Liver (tissue), 9 donors: ENCODE results near the gene RALGPS1. TPM values are rescaled to one million over a fixed set of nuclear protein-coding genes. Genes with fewer than 3 reads are reported as not detected.

Experiments
- DNase-seq: peaks from one replicate; pipeline ENCODE4 v3.0.0-alpha.2; 2017; ENCODE audit warnings: low spot score
- H3K27ac ChIP-seq, 2 donors: one replicate each; pipeline ENCODE4 v1.7.0; 2013; ENCODE audit warnings: inconsistent platforms in 2 of 2, low read length in 2 of 2, control low read depth in 1 of 2, low read depth in 1 of 2, mild to moderate bottlenecking in 1 of 2
- H3K27me3 ChIP-seq, 4 donors: one replicate each; pipeline versions ENCODE4 v1.6.1 to v1.7.0; 2013; ENCODE audit warnings: low read length in 3 of 4, inconsistent platforms in 1 of 4, mild to moderate bottlenecking in 1 of 4, moderate library complexity in 1 of 4; ENCODE audit not compliant: control insufficient read depth in 4 of 4, insufficient read depth in 4 of 4
- H3K36me3 ChIP-seq, 4 donors: one replicate each; pipeline versions ENCODE4 v1.6.1 to v1.7.0; 2013; ENCODE audit warnings: low read length in 3 of 4, mild to moderate bottlenecking in 3 of 4, low read depth in 1 of 4, moderate library complexity in 1 of 4; ENCODE audit not compliant: control insufficient read depth in 4 of 4, insufficient read depth in 3 of 4
- H3K4me1 ChIP-seq, 4 donors: one replicate each; pipeline versions ENCODE4 v1.6.1 to v1.7.0; 2013; ENCODE audit warnings: low read length in 3 of 4, mild to moderate bottlenecking in 3 of 4, moderate library complexity in 1 of 4; ENCODE audit not compliant: control insufficient read depth in 4 of 4, insufficient read depth in 4 of 4
- H3K4me3 ChIP-seq, 3 donors: one replicate each; pipeline versions ENCODE4 v1.6.1 to v1.7.0; 2013; ENCODE audit warnings: low read length in 3 of 3, control low read depth in 1 of 3, low read depth in 1 of 3, mild to moderate bottlenecking in 1 of 3
- H3K9ac ChIP-seq, 2 donors: one replicate each; pipeline ENCODE4 v1.7.0; 2013; ENCODE audit warnings: low read length in 2 of 2, mild to moderate bottlenecking in 2 of 2, moderate library complexity in 2 of 2, control low read depth in 1 of 2, low read depth in 1 of 2
- H3K9me3 ChIP-seq, 4 donors: one replicate each; pipeline versions ENCODE4 v1.6.1 to v1.7.0; 2013; ENCODE audit warnings: low read length in 3 of 4; ENCODE audit not compliant: control insufficient read depth in 4 of 4
- EGR1 ChIP-seq, 2 donors: IDR thresholded peaks; 2 replicates each; pipeline ENCODE4 v1.6.1; 2016 to 2018; ENCODE audit warnings: antibody characterized with exemption in 2 of 2, low read depth in 2 of 2
- FOXA1 ChIP-seq: IDR thresholded peaks from 2 replicates; pipeline ENCODE4 v1.6.1; 2016; ENCODE audit warnings: antibody characterized with exemption
- FOXA2 ChIP-seq: IDR thresholded peaks from 2 replicates; pipeline ENCODE4 v1.6.1; 2016; ENCODE audit warnings: antibody characterized with exemption
- GABPA ChIP-seq, 2 donors: IDR thresholded peaks in 1 of 2; conservative IDR thresholded peaks in 1 of 2; 2 replicates each; pipeline ENCODE4 v1.6.1; 2016; ENCODE audit warnings: antibody characterized with exemption in 2 of 2, mild to moderate bottlenecking in 1 of 2, moderate library complexity in 1 of 2
- HNF4A ChIP-seq, 2 donors: conservative IDR thresholded peaks; 2 replicates each; pipeline ENCODE4 v1.6.1; 2016; ENCODE audit warnings: antibody characterized with exemption in 2 of 2, mild to moderate bottlenecking in 2 of 2
- HNF4G ChIP-seq: IDR thresholded peaks from 2 replicates; pipeline ENCODE4 v1.6.1; 2016; ENCODE audit warnings: antibody characterized with exemption
- JUND ChIP-seq, 2 donors: IDR thresholded peaks; 2 replicates each; pipeline ENCODE4 v1.6.1; 2016; ENCODE audit warnings: antibody characterized with exemption in 2 of 2
- NR2F2 ChIP-seq: IDR thresholded peaks from 2 replicates; pipeline ENCODE4 v1.6.1; 2016; ENCODE audit warnings: antibody characterized with exemption
- RXRA ChIP-seq, 2 donors: IDR thresholded peaks; 2 replicates each; pipeline ENCODE4 v1.6.1; 2017 to 2018; ENCODE audit warnings: antibody characterized with exemption in 2 of 2, mild to moderate bottlenecking in 1 of 2
- SP1 ChIP-seq: IDR thresholded peaks from 2 replicates; pipeline ENCODE4 v1.6.1; 2018; ENCODE audit warnings: antibody characterized with exemption, mild to moderate bottlenecking
- YY1 ChIP-seq: IDR thresholded peaks from 2 replicates; pipeline ENCODE4 v1.6.1; 2016; ENCODE audit warnings: antibody characterized with exemption, mild to moderate bottlenecking
- WGBS: extraction: QIAGEN DNeasy Blood & Tissue Kit; methylation state at CpG from one replicate; pipeline ENCODE4 v1.1.7; 2013; 5-methylcytosine and 5-hydroxymethylcytosine counted together
- polyA plus RNA-seq, 2 donors: library from polyadenylated mRNA; stranded (reverse) in 1 of 2; unstranded in 1 of 2; fragments of 200-250 nt in 1 of 2; fragments of >200 nt in 1 of 2; fragmentation: Nextera tagmentation in 1 of 2; extraction: Ambion mirVana in 1 of 2; gene quantifications; one replicate each; pipeline versions ENCODE4 v1.2.1 to v1.2.3, GENCODE V29; 2013 to 2015
- total RNA-seq, 2 donors: library from RNA; depleted of rRNA; stranded (reverse); fragments of >200 nt; gene quantifications; one replicate each; pipeline ENCODE4 v1.2.3, GENCODE V29; 2014
- TF ChIP-seq, protein P1 (sequence below): IDR thresholded peaks from 2 replicates; pipeline ENCODE4 v1.6.1; 2016; ENCODE audit warnings: antibody characterized with exemption, mild to moderate bottlenecking
- TF ChIP-seq, protein P2 (sequence below): fragments of 150-350 bp; IDR thresholded peaks from 2 replicates; pipeline ENCODE4 v1.5.1; 2017; ENCODE audit warnings: improper control_type of control experiment, low read depth, low read length; ENCODE audit not compliant: missing input control
- TF ChIP-seq, protein P3 (sequence below): IDR thresholded peaks from 2 replicates; pipeline ENCODE4 v1.6.1; 2016; ENCODE audit warnings: antibody characterized with exemption
- TF ChIP-seq, protein P4 (sequence below): IDR thresholded peaks from 2 replicates; pipeline ENCODE4 v1.6.1; 2016; ENCODE audit warnings: antibody characterized with exemption
- TF ChIP-seq, protein P5 (sequence below): IDR thresholded peaks from 2 replicates; pipeline ENCODE4 v1.6.1; 2016; ENCODE audit warnings: antibody characterized with exemption
- donor health status: healthy.
- donor health status: healthy.
- donor health status: healthy.
- donor health status: healthy.
- donor health status: healthy.

RALGPS1 gene
- total and polyA plus RNA-seq, 4 donors = 1.4 to 2.7 (median 2.0) TPM

DNA sequence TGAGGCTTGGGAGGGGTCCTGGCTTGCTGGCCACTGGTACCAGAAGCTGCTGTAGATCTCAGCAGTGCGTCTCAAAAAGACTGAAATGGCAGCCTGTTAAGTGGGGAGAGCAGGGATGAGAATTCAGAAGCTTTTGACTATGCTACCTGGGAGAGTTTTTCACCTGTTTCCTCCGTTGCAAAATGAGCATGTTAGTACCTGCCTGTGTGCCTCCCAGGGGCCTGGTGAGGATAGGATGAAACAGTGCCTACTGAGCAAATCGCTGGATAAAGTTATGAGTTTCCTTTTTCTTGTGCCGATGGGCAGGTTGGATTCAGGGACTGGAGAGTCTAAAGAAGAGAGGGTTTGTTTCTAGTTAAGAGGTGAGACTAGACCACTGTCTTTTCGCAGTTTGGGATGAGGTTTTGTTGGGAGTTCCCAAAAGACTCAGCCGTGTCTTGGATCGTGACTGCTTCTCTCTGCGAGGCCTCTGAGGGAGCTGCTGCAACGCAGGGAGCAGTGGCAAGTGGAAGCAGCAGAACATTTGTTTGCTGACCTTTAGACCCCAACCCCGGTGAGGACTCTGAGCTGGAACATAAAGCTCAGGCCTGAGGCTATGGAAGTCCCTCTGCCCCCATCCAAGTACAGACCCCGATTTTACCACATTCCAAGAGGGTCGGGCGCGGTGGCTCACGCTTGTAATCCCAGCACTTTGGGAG, 1.4 kb downstream of the RALGPS1 start:
- H3K36me3 ChIP-seq = no peaks in the 10 kb centered on the region
- WGBS = 85% methylated on average over 15 of the region's 15 CpGs
- H3K9ac ChIP-seq = no peak overlapping the region
- no peak overlapping the region for H3K27ac ChIP-seq
- peaks cover 0 to 10% (median 7%) of the 10 kb centered on the region in 4 donors for H3K4me1 ChIP-seq
- no peaks in the 10 kb centered on the region for H3K9me3 ChIP-seq
- no peak for DNase-seq
- no peak overlapping the region for H3K4me3 ChIP-seq
- no peaks in the 10 kb centered on the region for H3K27me3 ChIP-seq
- TF ChIP-seq HNF4A (conservative IDR thresholded peaks at IDR 0.05) (no peak), FOXA1 (no peak), GABPA (IDR thresholded peaks at IDR 0.05 in 1 of 2, conservative IDR thresholded peaks at IDR 0.05 in 1 of 2) (no peak), EGR1 (IDR thresholded peaks at IDR 0.05; ENCODE audit: low read depth in 2 of 2) (no peak), JUND (IDR thresholded peaks at IDR 0.05) (no peak), NR2F2 (no peak), SP1 (no peak), HNF4G (no peak), RXRA (IDR thresholded peaks at IDR 0.05) (no peak)
- TF ChIP-seq, protein P1, sequence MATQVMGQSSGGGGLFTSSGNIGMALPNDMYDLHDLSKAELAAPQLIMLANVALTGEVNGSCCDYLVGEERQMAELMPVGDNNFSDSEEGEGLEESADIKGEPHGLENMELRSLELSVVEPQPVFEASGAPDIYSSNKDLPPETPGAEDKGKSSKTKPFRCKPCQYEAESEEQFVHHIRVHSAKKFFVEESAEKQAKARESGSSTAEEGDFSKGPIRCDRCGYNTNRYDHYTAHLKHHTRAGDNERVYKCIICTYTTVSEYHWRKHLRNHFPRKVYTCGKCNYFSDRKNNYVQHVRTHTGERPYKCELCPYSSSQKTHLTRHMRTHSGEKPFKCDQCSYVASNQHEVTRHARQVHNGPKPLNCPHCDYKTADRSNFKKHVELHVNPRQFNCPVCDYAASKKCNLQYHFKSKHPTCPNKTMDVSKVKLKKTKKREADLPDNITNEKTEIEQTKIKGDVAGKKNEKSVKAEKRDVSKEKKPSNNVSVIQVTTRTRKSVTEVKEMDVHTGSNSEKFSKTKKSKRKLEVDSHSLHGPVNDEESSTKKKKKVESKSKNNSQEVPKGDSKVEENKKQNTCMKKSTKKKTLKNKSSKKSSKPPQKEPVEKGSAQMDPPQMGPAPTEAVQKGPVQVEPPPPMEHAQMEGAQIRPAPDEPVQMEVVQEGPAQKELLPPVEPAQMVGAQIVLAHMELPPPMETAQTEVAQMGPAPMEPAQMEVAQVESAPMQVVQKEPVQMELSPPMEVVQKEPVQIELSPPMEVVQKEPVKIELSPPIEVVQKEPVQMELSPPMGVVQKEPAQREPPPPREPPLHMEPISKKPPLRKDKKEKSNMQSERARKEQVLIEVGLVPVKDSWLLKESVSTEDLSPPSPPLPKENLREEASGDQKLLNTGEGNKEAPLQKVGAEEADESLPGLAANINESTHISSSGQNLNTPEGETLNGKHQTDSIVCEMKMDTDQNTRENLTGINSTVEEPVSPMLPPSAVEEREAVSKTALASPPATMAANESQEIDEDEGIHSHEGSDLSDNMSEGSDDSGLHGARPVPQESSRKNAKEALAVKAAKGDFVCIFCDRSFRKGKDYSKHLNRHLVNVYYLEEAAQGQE = no peak
- TF ChIP-seq, protein P2, sequence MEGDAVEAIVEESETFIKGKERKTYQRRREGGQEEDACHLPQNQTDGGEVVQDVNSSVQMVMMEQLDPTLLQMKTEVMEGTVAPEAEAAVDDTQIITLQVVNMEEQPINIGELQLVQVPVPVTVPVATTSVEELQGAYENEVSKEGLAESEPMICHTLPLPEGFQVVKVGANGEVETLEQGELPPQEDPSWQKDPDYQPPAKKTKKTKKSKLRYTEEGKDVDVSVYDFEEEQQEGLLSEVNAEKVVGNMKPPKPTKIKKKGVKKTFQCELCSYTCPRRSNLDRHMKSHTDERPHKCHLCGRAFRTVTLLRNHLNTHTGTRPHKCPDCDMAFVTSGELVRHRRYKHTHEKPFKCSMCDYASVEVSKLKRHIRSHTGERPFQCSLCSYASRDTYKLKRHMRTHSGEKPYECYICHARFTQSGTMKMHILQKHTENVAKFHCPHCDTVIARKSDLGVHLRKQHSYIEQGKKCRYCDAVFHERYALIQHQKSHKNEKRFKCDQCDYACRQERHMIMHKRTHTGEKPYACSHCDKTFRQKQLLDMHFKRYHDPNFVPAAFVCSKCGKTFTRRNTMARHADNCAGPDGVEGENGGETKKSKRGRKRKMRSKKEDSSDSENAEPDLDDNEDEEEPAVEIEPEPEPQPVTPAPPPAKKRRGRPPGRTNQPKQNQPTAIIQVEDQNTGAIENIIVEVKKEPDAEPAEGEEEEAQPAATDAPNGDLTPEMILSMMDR = no peak
- TF ChIP-seq, protein P3, sequence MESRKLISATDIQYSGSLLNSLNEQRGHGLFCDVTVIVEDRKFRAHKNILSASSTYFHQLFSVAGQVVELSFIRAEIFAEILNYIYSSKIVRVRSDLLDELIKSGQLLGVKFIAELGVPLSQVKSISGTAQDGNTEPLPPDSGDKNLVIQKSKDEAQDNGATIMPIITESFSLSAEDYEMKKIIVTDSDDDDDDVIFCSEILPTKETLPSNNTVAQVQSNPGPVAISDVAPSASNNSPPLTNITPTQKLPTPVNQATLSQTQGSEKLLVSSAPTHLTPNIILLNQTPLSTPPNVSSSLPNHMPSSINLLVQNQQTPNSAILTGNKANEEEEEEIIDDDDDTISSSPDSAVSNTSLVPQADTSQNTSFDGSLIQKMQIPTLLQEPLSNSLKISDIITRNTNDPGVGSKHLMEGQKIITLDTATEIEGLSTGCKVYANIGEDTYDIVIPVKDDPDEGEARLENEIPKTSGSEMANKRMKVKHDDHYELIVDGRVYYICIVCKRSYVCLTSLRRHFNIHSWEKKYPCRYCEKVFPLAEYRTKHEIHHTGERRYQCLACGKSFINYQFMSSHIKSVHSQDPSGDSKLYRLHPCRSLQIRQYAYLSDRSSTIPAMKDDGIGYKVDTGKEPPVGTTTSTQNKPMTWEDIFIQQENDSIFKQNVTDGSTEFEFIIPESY = no peak
- TF ChIP-seq, protein P4, sequence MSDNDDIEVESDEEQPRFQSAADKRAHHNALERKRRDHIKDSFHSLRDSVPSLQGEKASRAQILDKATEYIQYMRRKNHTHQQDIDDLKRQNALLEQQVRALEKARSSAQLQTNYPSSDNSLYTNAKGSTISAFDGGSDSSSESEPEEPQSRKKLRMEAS = no peak
- TF ChIP-seq, protein P5, sequence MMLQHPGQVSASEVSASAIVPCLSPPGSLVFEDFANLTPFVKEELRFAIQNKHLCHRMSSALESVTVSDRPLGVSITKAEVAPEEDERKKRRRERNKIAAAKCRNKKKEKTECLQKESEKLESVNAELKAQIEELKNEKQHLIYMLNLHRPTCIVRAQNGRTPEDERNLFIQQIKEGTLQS = no peak

DNA sequence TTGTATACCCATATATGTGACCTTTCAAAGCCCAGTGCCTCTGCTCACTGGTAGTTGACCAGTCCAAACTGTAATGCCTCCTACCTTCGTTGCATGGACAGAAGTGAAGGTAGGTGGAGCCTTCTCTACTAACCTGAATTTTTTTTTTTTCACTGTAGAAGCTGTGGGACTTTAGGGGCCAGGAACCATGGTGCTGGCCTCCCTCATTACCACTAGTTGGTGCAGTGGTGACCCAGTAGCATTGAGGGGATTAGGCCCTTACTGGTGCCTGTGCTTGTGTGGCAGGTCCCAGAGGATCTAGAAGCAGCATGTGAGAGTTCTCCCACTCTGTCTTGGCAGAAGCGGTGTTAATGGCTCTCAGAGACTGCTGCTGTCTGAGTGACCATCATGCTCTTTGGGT, 2.3 kb downstream of the RALGPS1 start:
- TF ChIP-seq, protein P5 = no peak
- no peak for TF ChIP-seq HNF4A (conservative IDR thresholded peaks at IDR 0.05)
- no peak for TF ChIP-seq YY1
- TF ChIP-seq, protein P3 = no peak
- TF ChIP-seq FOXA2 = no peak
- TF ChIP-seq FOXA1 = no peak
- TF ChIP-seq, protein P4 = no peak
- no peak for TF ChIP-seq SP1
- TF ChIP-seq, protein P2 = no peak
- no peak for TF ChIP-seq RXRA (IDR thresholded peaks at IDR 0.05)
- TF ChIP-seq GABPA (IDR thresholded peaks at IDR 0.05 in 1 of 2, conservative IDR thresholded peaks at IDR 0.05 in 1 of 2) = no peak
- TF ChIP-seq EGR1 (IDR thresholded peaks at IDR 0.05; ENCODE audit: low read depth in 2 of 2) = no peak
- H3K36me3 ChIP-seq = no peaks in the 10 kb centered on the region
- H3K27ac ChIP-seq = no peak overlapping the region
- no peak for DNase-seq
- H3K4me3 ChIP-seq = no peak overlapping the region
- H3K9me3 ChIP-seq = no peaks in the 10 kb centered on the region
- no peak overlapping the region for H3K9ac ChIP-seq
- WGBS = 77% methylated on average over 2 of the region's 2 CpGs
- no peaks in the 10 kb centered on the region for H3K27me3 ChIP-seq
- peaks cover 0 to 10% (median 7%) of the 10 kb centered on the region in 4 donors for H3K4me1 ChIP-seq
